ENCODE data around the gene MFSD12. TPM values are rescaled to one million over a fixed set of nuclear protein-coding genes. Genes with fewer than 3 reads are reported as not detected.
"Not testable (repeated sequence)": the region's sequence is repeated elsewhere in the genome, so short reads cannot be mapped to it uniquely, and the experiment has no call there.

MFSD12 gene
- total RNA-seq, 1 experiment from 2014 or later, result 132 TPM

DNA sequence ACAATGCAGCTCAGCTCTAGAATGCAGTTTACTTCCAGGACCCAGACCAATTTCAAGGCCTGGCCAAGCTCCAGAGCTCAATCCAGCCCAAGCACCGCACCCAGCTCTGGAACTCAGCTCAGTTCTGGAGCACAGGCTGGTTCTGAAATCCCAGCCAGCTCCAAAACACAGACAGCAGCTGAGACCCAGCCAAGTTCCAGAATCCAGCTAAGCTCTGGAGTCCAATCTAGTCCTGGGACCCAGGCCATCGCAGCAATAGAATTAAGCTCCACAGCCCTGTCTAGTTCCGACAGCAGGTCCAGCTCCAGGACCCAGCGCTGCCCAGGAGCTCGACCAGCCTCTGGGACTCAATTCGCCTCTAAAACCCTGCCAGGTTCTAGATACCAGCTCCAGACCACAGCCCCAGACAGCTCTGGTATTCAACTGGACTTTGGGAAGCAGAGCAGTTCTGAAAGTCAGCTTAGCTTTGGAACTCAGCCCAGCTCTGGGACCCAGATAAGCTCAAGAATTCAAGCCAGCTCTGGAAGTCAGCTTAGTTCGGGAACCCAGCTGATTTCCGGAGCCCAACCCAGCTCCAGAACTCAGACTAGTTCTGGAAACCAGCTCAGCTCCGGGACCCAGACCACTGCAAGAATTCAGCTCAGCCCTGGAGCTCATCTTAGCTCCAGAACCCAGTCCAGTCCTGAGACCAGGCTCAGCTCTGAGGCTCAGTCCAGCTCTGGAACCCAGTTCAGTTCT lies 34.7 kb upstream of the MFSD12 start:
- H3K36me3 ChIP-seq, result peaks cover 21% of the 10 kb centered on the region
- H3K4me1 ChIP-seq (replicated peaks), result no peaks in the 10 kb centered on the region
- no peaks in the 10 kb centered on the region for H3K9me3 ChIP-seq (replicated peaks)
- H3K4me3 ChIP-seq, result no peak overlapping the region
- no peak overlapping the region for H3K27ac ChIP-seq
- H3K27me3 ChIP-seq (replicated peaks), result no peaks in the 10 kb centered on the region
- DNase-seq (ENCODE audit: low read depth in 1 of 2, low spot score in 2 of 2), result no peak

DNA sequence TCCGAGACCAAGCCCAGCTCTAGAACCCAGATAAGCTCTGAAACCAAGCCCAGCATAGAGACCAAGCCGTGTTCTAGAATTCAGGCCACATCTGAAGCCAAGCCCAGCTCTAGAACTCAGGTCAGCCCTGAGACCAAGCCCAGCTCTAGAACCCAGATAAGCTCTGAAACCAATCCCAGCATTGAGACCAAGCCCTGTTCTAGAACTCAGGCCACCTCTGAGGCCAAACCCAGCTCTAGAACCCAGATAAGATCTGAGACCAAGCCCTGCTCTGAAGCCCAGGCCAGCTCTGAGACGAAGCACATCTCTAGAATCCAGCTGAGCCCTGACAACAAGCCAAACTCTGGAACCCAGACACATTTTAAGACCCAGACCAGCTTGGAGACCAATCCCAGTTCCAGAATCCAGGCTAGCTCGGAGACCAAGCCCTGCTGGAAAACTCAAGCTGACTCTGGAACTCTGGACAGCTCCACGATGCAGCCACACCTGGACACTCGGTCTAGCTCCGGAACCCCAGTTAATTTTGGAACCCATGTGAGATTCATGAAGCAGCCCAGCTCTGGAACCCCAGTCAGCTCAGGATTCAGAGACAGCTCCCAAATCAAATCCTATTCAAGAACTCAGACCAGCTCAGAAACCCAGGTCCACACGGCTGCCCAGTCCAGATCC lies 33.7 kb upstream of the MFSD12 start:
- H3K9me3 ChIP-seq (replicated peaks), result no peaks in the 10 kb centered on the region
- H3K27me3 ChIP-seq (replicated peaks), result no peaks in the 10 kb centered on the region
- no peak overlapping the region for H3K4me3 ChIP-seq
- DNase-seq (ENCODE audit: low read depth in 1 of 2, low spot score in 2 of 2), result no peak
- H3K4me1 ChIP-seq (replicated peaks), result peaks cover 2% of the 10 kb centered on the region; the same call in 1 of the 2 replicates
- H3K27ac ChIP-seq, result no peak overlapping the region
- H3K36me3 ChIP-seq, result peaks cover 21% of the 10 kb centered on the region

DNA sequence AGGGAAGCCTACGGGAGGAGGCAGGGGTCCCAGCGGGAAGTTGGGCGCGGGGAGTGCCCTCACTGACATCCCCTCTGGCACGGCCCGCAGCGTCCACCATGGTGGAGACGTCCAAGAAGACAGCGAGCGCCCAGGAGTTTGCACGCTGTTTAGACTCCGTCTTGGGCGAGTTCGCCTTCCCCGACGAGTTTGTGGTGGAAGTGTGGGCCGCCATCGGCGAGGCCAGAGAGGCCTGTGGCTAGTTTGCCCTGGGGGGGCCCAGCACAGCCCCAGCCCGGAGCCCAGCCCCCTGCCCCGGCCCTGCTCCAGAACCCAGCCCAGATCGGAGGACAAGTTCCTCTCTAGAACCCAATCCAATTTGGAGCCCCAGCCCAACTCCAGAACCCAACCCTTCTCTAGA lies 32.6 kb upstream of the MFSD12 start:
- H3K9me3 ChIP-seq (replicated peaks), result peaks cover 2% of the 10 kb centered on the region; the same call in 1 of the 2 replicates
- H3K36me3 ChIP-seq, result peaks cover 21% of the 10 kb centered on the region
- peak in 1 of 2 experiments; percentile 46 for DNase-seq (ENCODE audit: low read depth in 1 of 2, low spot score in 2 of 2)
- no peak overlapping the region for H3K27ac ChIP-seq
- peaks cover 13% of the 10 kb centered on the region for H3K4me1 ChIP-seq (replicated peaks)
- H3K4me3 ChIP-seq, result no peak overlapping the region
- H3K27me3 ChIP-seq (replicated peaks), result no peaks in the 10 kb centered on the region

DNA sequence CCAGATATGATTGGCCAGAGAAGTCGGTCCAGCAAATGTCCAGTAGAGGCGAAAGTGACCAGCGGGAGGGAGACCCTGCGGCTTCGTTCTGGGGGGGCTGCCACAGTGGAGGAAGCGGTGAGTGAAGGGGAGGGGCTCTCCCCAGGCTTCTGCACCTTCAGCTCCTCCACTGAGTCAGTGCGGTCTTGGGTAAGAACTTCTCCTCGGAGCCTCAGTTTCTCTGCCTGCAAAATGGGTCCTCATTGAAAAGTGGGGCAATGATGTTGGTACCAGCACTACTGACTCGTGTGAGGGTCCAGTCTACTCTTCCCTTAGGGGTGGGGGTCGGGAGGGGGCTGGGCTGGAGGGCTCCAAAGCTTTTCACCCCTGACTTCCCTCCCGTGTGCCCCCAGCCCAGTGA lies 32.1 kb upstream of the MFSD12 start:
- H3K4me3 ChIP-seq, result no peak overlapping the region
- peaks cover 15% of the 10 kb centered on the region for H3K4me1 ChIP-seq (replicated peaks)
- H3K36me3 ChIP-seq, result peaks cover 21% of the 10 kb centered on the region
- H3K27ac ChIP-seq, result no peak overlapping the region
- peaks cover 2% of the 10 kb centered on the region; the same call in 1 of the 2 replicates for H3K9me3 ChIP-seq (replicated peaks)
- no peaks in the 10 kb centered on the region for H3K27me3 ChIP-seq (replicated peaks)
- no peak for DNase-seq (ENCODE audit: low read depth in 1 of 2, low spot score in 2 of 2)

DNA sequence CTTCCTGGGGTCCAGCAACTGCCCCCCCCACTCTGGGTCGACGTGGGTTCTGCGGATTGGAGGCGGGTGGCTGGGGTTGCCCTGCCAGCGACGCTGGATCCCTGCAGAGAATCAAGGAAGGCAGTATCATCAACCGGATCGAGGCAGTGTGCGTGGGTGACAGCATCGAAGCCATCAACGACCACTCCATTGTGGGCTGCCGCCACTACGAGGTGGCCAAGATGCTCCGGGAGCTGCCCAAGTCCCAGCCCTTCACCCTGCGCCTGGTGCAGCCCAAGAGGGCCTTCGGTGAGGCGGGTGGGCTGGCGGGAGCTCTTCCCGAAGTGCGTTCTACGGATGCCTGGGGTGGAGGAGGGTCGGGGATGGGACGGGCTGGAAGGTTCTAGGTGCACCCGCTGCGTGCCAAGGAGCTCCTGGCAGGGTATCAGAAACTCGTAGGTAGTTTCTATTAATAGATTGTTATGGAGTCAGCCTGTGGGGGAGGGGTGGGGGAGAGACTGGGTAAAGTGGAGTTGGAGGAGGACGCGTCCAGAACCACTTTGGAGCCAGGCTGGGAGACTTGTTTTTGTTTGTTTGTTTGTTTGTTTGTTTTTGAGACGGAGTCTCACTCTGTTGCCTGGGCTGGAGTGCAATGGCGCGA lies 29.4 kb upstream of the MFSD12 start:
- peaks cover 2% of the 10 kb centered on the region; the same call in 1 of the 2 replicates for H3K9me3 ChIP-seq (replicated peaks)
- H3K27me3 ChIP-seq (replicated peaks), result no peaks in the 10 kb centered on the region
- H3K27ac ChIP-seq, result no peak overlapping the region
- H3K4me1 ChIP-seq (replicated peaks), result peaks cover 21% of the 10 kb centered on the region
- DNase-seq (ENCODE audit: low read depth in 1 of 2, low spot score in 2 of 2), result peak in 1 of 2 experiments; percentile 40
- H3K36me3 ChIP-seq, result peaks cover 17% of the 10 kb centered on the region
- no peak overlapping the region for H3K4me3 ChIP-seq

DNA sequence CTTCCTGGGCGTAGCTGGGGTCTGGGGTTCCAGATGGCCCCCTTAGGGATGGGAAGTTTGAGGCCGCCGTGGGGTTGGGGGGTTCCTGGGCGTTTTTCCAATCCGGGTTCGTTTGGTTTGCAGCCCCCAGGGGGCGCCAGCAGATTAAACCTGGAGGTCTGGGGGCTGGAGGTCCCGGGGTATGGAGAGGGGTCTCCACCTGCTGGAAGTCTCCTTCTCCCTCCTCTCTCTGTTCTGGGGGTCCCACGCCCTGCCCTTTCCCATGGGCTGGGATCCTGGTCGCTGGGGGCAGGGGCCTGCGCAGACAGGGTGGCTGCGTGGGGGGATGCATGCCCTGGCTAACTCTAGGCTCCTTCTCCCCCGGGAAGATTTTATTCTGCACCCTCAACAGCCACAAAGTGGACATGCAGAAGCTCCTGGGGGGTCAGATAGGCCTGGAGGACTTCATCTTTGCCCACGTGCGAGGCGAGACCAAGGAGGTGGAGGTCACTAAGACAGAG lies 28.8 kb upstream of the MFSD12 start:
- peak in 1 of 2 experiments; percentile 54 for DNase-seq (ENCODE audit: low read depth in 1 of 2, low spot score in 2 of 2)
- H3K27me3 ChIP-seq (replicated peaks), result no peaks in the 10 kb centered on the region
- H3K27ac ChIP-seq, result peak overlapping the region; percentile 71
- peaks cover 28% of the 10 kb centered on the region for H3K4me1 ChIP-seq (replicated peaks)
- H3K4me3 ChIP-seq, result peak overlapping the region; percentile 57
- peaks cover 2% of the 10 kb centered on the region; the same call in 1 of the 2 replicates for H3K9me3 ChIP-seq (replicated peaks)
- peaks cover 10% of the 10 kb centered on the region for H3K36me3 ChIP-seq

DNA sequence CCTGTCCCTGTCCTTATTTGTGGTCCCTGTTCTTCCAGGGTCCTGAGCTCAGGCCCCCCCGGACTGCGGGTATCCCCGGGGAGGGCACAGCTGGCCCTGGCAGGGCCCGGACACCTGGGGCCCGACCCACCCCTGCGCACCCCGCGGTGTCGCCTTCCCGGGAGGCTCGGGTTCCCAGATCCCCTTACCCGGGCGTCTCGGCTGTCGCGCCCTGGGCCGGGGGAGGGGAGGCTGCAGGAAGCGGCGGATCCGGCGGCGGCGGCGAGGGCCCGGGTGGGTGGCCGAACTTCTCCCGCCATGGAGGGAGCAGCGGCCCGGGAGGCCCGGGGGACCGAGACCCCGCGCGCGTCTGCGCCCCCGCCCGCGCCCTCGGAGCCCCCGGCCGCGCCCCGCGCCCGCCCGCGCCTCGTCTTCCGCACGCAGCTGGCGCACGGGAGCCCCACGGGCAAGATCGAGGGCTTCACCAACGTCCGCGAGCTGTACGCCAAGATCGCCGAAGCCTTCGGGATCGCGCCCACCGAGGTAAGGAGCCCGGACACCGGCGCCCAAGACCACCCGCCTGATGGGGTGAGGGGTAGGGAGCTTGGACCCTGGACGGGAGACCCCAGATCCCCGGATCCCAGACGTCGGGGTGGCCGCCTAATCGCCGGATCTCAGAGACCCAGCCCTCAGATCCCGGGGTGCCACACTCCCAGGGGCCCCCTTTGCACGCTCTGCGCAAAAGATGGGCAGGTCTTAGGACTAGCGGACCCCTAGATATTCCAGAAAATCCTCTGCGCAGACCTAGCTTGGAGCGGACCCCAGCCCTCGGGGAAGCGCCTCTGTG lies 28.1 kb upstream of the MFSD12 start, which contains the start of gene GIPC3:
GIPC3 (plus strand) TSS at position 178 of the 826 bp plus-strand sequence; CDS start at position 298, 120 bp downstream.
- peak within 1 kb of the TSS; percentile 57 for H3K4me3 ChIP-seq

DNA sequence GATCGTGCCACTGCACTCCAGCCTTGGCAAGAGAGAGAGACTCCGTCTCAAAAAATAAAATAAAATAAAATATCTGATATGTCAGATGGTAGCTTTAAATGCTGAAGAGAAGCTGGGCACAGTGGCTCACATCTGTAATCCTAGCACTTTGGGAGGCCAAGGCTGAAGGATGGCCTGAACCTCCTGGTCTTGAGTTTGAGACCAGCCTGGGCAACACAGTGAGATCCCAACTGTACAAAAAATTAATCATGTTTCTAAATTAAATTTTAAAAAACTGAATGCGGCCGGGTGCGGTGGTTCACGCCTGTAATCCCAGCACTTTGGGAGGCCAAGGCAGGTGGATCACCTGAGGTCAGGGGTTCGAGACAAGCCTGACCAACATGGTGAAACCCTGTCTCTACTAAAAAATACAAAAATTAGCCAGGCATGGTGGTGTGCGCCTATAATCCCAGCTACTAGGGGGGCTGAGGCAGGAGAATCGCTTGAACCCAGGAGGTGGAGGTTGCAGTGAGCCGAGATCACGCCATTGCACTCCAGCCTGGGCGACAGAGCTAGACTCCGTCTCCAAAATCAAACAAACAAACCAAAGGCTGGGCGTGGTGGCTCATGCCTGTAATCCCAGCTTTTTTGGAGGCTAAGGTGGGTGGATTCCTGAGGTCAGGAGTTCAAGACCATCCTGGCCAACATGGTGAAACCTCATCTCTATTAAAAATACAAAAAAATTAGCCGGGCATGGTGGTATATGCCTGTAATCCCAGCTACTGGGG lies 26.8 kb upstream of the MFSD12 start:
- H3K4me3 ChIP-seq; H3K27me3 ChIP-seq (replicated peaks); H3K27ac ChIP-seq; H3K36me3 ChIP-seq; H3K9me3 ChIP-seq (replicated peaks); DNase-seq (ENCODE audit: low read depth in 1 of 2, low spot score in 2 of 2): not testable (repeated sequence)
- H3K4me1 ChIP-seq (replicated peaks), result peaks cover 47% of the 10 kb centered on the region

More for the DNA sequence above, 28.1 kb upstream of the MFSD12 start, which contains the start of gene GIPC3:
- Histone ChIP-seq H3K4me1 (replicated peaks) (peaks cover 35% of the 10 kb centered on the region), H3K27ac (peak within 1 kb of the TSS; percentile 71), H3K36me3 (peaks cover 9% of the 10 kb centered on the region; the same call in 1 of the 2 replicates), H3K27me3 (replicated peaks) (no peaks in the 10 kb centered on the region), H3K9me3 (replicated peaks) (peaks cover 2% of the 10 kb centered on the region; the same call in 1 of the 2 replicates)
- DNase-seq (ENCODE audit: low read depth in 1 of 2, low spot score in 2 of 2), result peak; percentile 42 to 54

DNA sequence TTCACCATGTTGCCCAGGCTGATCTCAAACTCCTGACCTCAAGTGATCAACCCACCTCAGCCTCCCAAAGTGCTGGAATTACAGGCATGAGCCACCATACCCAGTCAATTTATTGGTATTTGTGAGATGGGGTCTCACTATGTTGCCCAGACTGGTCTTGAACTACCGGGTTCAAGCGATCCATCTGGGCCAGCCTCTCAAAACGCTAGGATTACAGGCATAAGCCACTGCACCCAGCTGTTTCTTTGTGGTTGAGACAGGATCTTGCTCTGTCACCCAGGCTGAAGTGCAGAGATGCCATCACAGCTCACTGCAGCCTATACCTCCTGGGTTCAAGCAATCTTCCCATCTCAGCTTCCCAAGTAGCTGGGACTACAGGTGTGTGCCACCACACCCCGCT lies 24.4 kb upstream of the MFSD12 start:
- not testable (repeated sequence) for H3K9me3 ChIP-seq (replicated peaks); H3K27me3 ChIP-seq (replicated peaks); H3K4me3 ChIP-seq; DNase-seq (ENCODE audit: low read depth in 1 of 2, low spot score in 2 of 2)
- Histone ChIP-seq H3K27ac (peak overlapping the region; percentile 24; the same call in 1 of the 2 replicates), H3K36me3 (peaks cover 16% of the 10 kb centered on the region), H3K4me1 (replicated peaks) (peaks cover 62% of the 10 kb centered on the region)

DNA sequence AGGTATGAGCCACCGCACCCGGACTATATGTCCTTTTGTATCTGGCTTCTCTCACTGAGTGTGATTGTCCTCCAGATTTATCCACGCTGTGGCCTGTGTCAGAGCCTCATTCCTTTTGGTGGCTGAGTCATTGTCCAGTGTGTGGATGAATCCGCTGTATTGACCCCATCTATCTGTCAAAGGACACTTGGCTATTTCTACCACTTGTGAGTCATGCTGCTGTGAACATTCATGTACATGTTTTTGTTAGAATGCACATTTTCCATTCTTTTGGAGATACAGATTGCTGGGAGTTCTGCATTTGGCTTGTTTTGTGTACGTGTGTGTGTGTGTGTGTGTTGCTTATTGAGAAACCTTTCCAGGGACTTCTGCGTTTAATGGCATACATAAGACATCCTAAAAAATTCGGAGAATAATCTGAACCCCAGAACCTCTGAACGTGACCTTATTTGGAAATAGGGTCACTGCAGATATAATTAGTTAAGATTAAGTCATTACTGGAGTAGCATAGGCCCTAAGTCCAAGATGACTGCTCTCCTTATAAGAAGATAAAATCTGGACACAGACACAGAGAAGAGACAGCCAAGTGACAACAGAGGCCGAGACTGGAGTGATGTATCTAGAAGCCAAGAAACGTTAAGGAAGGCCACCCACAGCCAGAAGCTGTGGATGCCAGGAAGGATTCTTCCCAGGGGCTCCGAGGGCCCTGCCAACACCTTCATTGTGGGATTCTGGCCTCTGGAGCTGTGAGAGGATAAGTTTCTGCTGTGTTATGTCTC lies 23.0 kb upstream of the MFSD12 start:
- H3K36me3 ChIP-seq, result peaks cover 29% of the 10 kb centered on the region
- peaks cover 53% of the 10 kb centered on the region for H3K4me1 ChIP-seq (replicated peaks)
- no peaks in the 10 kb centered on the region for H3K9me3 ChIP-seq (replicated peaks)
- DNase-seq (ENCODE audit: low read depth in 1 of 2, low spot score in 2 of 2), result peak; percentile 91 to 92
- H3K27ac ChIP-seq, result peak overlapping the region; percentile 97
- H3K27me3 ChIP-seq (replicated peaks), result no peaks in the 10 kb centered on the region
- no peak overlapping the region for H3K4me3 ChIP-seq

DNA sequence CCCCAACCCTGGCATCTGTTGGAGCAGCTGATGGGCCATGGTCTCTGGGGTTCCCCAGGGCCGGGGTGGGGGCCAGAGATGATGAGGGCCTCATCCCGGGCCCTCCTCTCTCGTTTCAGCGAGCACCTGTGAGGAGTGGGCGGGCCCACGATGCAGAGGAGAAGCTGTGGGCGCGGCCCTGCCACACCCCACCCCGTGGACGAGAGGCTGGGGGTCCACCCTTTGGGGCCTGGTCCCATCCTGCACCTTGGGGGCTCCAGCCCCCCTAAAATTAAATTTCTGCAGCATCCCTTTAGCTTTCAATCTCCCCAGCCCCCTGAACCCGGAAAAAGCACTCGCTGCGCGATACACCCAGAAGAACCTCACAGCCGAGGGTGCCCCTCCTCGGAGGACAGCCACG lies 21.0 kb upstream of the MFSD12 start:
- no peaks in the 10 kb centered on the region for H3K9me3 ChIP-seq (replicated peaks)
- DNase-seq (ENCODE audit: low read depth in 1 of 2, low spot score in 2 of 2), result no peak
- H3K27ac ChIP-seq, result peak overlapping the region; percentile 97
- no peaks in the 10 kb centered on the region for H3K27me3 ChIP-seq (replicated peaks)
- H3K4me3 ChIP-seq, result no peak overlapping the region
- H3K4me1 ChIP-seq (replicated peaks), result peaks cover 48% of the 10 kb centered on the region
- peaks cover 47% of the 10 kb centered on the region for H3K36me3 ChIP-seq
